A673 (cell line): ENCODE data around the gene UBL7. TPM values are rescaled to one million over a fixed set of nuclear protein-coding genes. Genes with fewer than 3 reads are reported as not detected.

ENCODE experiments used
- BruUV-seq: library from RNA; stranded (reverse); fragments of 400-500 nt; replicated peaks from 2 replicates; lab custom pipeline; 2021; lab: Mats Ljungman, UMichigan
- CTCF ChIA-PET: fragments of 300-600 bp; sonication (Branson Sonifier 250); formaldehyde crosslinking; loops from one replicate; lab custom pipeline; 2022; ENCODE audit warnings: antibody characterized with exemption; lab: Charles Lee
- POLR2A ChIA-PET: fragments of 300-600 bp; sonication (Branson Sonifier 250); formaldehyde crosslinking; loops from one replicate; lab custom pipeline; 2022; ENCODE audit warnings: antibody characterized with exemption; ENCODE audit not compliant: low non-redundant PET; lab: Charles Lee
- DNase-seq: peaks from one replicate; pipeline ENCODE4 v3.0.0-alpha.2; 2015; ENCODE audit warnings: low spot score
- H3K27ac ChIP-seq: fragments of 200-600 bp; sonication (generic); 2 replicates; pipeline ENCODE4 v1.5.1; 2016; ENCODE audit warnings: mixed run types, low read depth, mild to moderate bottlenecking, mixed read lengths, antibody characterized with exemption, low read length; ENCODE audit not compliant: poor library complexity, severe bottlenecking
- H3K27me3 ChIP-seq: fragments of 200-600 bp; sonication (generic); replicated peaks from 2 replicates; pipeline ENCODE4 v1.6.1; 2017; ENCODE audit warnings: mixed run types, low read depth, mild to moderate bottlenecking, mixed read lengths, antibody characterized with exemption, low read length; ENCODE audit not compliant: insufficient read depth, poor library complexity
- H3K36me3 ChIP-seq: fragments of 200-600 bp; sonication (generic); 2 replicates; pipeline ENCODE4 v1.6.1; 2016; ENCODE audit warnings: mixed run types, mild to moderate bottlenecking, mixed read lengths, antibody characterized with exemption, low read length; ENCODE audit not compliant: insufficient read depth, poor library complexity, severe bottlenecking
- H3K4me1 ChIP-seq: fragments of 200-600 bp; sonication (generic); 2 replicates; pipeline ENCODE4 v1.6.1; 2017; ENCODE audit warnings: mixed run types, mild to moderate bottlenecking, mixed read lengths, antibody characterized with exemption, low read length; ENCODE audit not compliant: insufficient read depth, poor library complexity, severe bottlenecking
- H3K4me3 ChIP-seq: fragments of 200-600 bp; sonication (generic); 2 replicates; pipeline ENCODE4 v1.5.1; 2016; ENCODE audit warnings: low read depth, mixed run types, mild to moderate bottlenecking, mixed read lengths, low read length; ENCODE audit not compliant: poor library complexity, severe bottlenecking
- H3K9me3 ChIP-seq: fragments of 200-600 bp; sonication (generic); 2 replicates; pipeline ENCODE4 v1.6.1; 2016; ENCODE audit warnings: mixed run types, low read depth, mild to moderate bottlenecking, mixed read lengths, antibody characterized with exemption, low read length; ENCODE audit not compliant: poor library complexity, severe bottlenecking
- CTCF ChIP-seq: fragments of 300-800, 200-600 bp; sonication (generic); conservative IDR thresholded peaks from 2 replicates; pipeline ENCODE4 v1.5.1; 2017; ENCODE audit warnings: low read depth, mild to moderate bottlenecking, antibody characterized with exemption, low read length, moderate library complexity, mixed read lengths
- EZH2 ChIP-seq: fragments of 200-600 bp; sonication (generic); IDR thresholded peaks from 2 replicates; pipeline ENCODE4 v1.6.1; 2017; ENCODE audit warnings: borderline replicate concordance, low read depth, mild to moderate bottlenecking, mixed read lengths, antibody characterized with exemption, low read length; ENCODE audit not compliant: poor library complexity, severe bottlenecking
- intact Hi-C: fragments of 100-400 bp; cut with micrococcal nuclease; formaldehyde crosslinking; loops from one replicate; pipeline ENCODE4 v1.10.0; 2022; ENCODE audit not compliant: unreplicated experiment
- total RNA-seq: library from RNA; stranded (reverse); gene quantifications from 2 replicates; pipeline ENCODE4 v1.2.3, GENCODE V29; 2021

Gene UBL7
- total RNA-seq, 1 experiment from 2014 or later = 72.5 TPM

- no peak overlapping the region for H3K4me3 ChIP-seq
- BruUV-seq = no TSS peak
Observed at GRCh38 chr15:74470631-74471395, 9.9 kb upstream of the UBL7 start.

GRCh38 chr15:74468341-74469032 is 7.5 kb upstream of the UBL7 start:
- Histone ChIP-seq H3K27me3 (no peaks in the 10 kb centered on the region), H3K27ac (no peak overlapping the region), H3K4me1 (no peaks in the 10 kb centered on the region), H3K4me3 (no peak overlapping the region), H3K36me3 (peaks cover 6% of the 10 kb centered on the region), H3K9me3 (no peaks in the 10 kb centered on the region)
- ChIA-PET CTCF (interaction anchor here (0.6 kb wide), 1 partner anchor 86 kb away, joined by 7 read pairs; no protein-coding TSS in a partner anchor), POLR2A (no interaction called here)
- intact Hi-C loops = no loop called here
- BruUV-seq = no TSS peak
- TF ChIP-seq CTCF (no peak), EZH2 (no peak)
- no peak for DNase-seq

More at GRCh38 chr15:74470631-74471395, 9.9 kb upstream of the UBL7 start:
- Histone ChIP-seq H3K27me3 (no peaks in the 10 kb centered on the region), H3K4me1 (no peaks in the 10 kb centered on the region), H3K27ac (no peak overlapping the region), H3K36me3 (peaks cover 6% of the 10 kb centered on the region), H3K9me3 (no peaks in the 10 kb centered on the region)
- intact Hi-C loops = no loop called here
- ChIA-PET POLR2A (no interaction called here), CTCF (no interaction called here)
- DNase-seq = no peak
- no peak for TF ChIP-seq CTCF
- no peak for TF ChIP-seq EZH2

DNA sequence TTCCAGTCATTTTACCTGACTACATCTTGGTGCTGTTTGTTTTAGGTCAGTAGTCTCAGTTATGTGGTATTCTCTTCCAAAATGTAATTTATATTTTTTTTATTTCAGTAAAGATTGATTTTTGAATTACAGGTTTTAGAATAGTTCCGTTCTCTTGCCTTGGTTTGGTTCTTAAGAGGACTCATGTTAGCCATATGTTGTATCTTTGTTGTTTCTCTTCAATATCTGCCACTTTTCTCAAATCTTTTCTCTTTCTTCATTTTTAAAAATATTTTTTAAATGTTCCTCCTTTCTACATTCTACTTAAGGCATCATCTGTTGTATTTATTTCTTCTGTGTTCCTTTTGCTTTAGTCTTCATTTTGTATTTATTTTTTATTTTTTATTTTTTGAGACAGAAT is 5.6 kb upstream of the UBL7 start:
- DNase-seq = no peak
- ChIA-PET POLR2A (no interaction called here), CTCF (no interaction called here)
- H3K27ac ChIP-seq = no peak overlapping the region
- no peaks in the 10 kb centered on the region for H3K4me1 ChIP-seq
- H3K4me3 ChIP-seq = no peak overlapping the region
- intact Hi-C loops = no loop called here
- BruUV-seq = no TSS peak
- peaks cover 6% of the 10 kb centered on the region for H3K36me3 ChIP-seq
- no peaks in the 10 kb centered on the region for H3K9me3 ChIP-seq
- no peak for TF ChIP-seq EZH2
- H3K27me3 ChIP-seq = no peaks in the 10 kb centered on the region
